HepG2 (cell line): ENCODE measurements around the gene F12. TPM values are rescaled to one million over a fixed set of nuclear protein-coding genes. Genes with fewer than 3 reads are reported as not detected.

ENCODE experiments used
- ATAC-seq: fragments of 200-7000 bp; cut with Tn5 transposase; 3 replicates; pipeline ENCODE4 v1.9.1; 2020; ENCODE audit warnings: mild to moderate bottlenecking, moderate library complexity
- BruUV-seq: library from RNA; stranded (reverse); fragments of 400-500 nt; replicated peaks from 2 replicates; lab custom pipeline; 2021; lab: Mats Ljungman, UMichigan
- CTCF ChIA-PET: fragments of 300-600 bp; formaldehyde crosslinking; extraction: SDS; loops from one replicate; lab custom pipeline; 2021; ENCODE audit warnings: low total read pairs, inconsistent platforms, low intra/inter-chr PET ratio; lab: Yijun Ruan, JAX
- POLR2A ChIA-PET: fragments of 350-600 bp; sonication (Branson Sonifier 250); formaldehyde crosslinking; loops from one replicate; lab custom pipeline; 2020; ENCODE audit warnings: antibody characterized with exemption, inconsistent platforms; lab: Yijun Ruan, JAX
- DNase-seq: peaks from one replicate; pipeline ENCODE4 v3.0.0-alpha.2; 2015; ENCODE audit warnings: low spot score
- FAIRE-seq: peaks from 3 replicates; lab custom pipeline; 2011; peaks lifted over from hg19 to GRCh38; lab: Jason Lieb, UNC
- H2AFZ ChIP-seq: one replicate; pipeline ENCODE4 v1.6.1; 2011; ENCODE audit warnings: low read length, inconsistent platforms
- H3K27ac ChIP-seq: fragments of 300-600 bp; 3 replicates; pipeline ENCODE4 v1.8.0; 2011; ENCODE audit warnings: mixed run types, mild to moderate bottlenecking, mixed read lengths, low read length, inconsistent platforms; ENCODE audit not compliant: insufficient read depth; ENCODE audit errors: extremely low read length
- H3K27me3 ChIP-seq, 2 experiments: fragments of 200-600 bp in 1 of 2; 2 replicates in 1 of 2; 3 replicates in 1 of 2; pipeline versions ENCODE4 v1.6.0 to v1.8.0; 2011; ENCODE audit warnings: low read length in 2 of 2, mild to moderate bottlenecking in 2 of 2, moderate library complexity in 2 of 2, inconsistent platforms in 1 of 2; ENCODE audit not compliant: insufficient read depth in 2 of 2, control insufficient read depth in 1 of 2
- H3K36me3 ChIP-seq, 2 experiments: fragments of 200-600 bp in 1 of 2; replicated peaks in 1 of 2; 2 replicates in 1 of 2; 3 replicates in 1 of 2; pipeline versions ENCODE4 v1.5.1 to v1.8.0; 2011; ENCODE audit warnings: low read length in 2 of 2, inconsistent platforms in 1 of 2; ENCODE audit not compliant: insufficient read depth in 2 of 2, control insufficient read depth in 1 of 2
- H3K4me1 ChIP-seq: 2 replicates; pipeline ENCODE4 v1.5.1; 2012; ENCODE audit warnings: low read length, inconsistent platforms; ENCODE audit not compliant: insufficient read depth
- H3K4me2 ChIP-seq: 2 replicates; pipeline ENCODE4 v1.6.0; 2011; ENCODE audit warnings: low read depth, low read length, inconsistent platforms
- H3K4me3 ChIP-seq, 3 experiments: fragments of 200-600 bp in 1 of 3; sonication (generic), shearing (Covaris generic) in 1 of 3; replicated peaks in 1 of 3; 2 replicates each; pipeline ENCODE4 v1.5.1; 2011 to 2016; ENCODE audit warnings: low read length in 3 of 3, inconsistent platforms in 2 of 3, low read depth in 2 of 3, mild to moderate bottlenecking in 2 of 3, control low read depth in 1 of 3, mixed read lengths in 1 of 3; ENCODE audit not compliant: insufficient read depth in 1 of 3
- H3K79me2 ChIP-seq: one replicate; pipeline ENCODE4 v1.6.1; 2011; ENCODE audit warnings: low read length, inconsistent platforms; ENCODE audit not compliant: insufficient read depth
- H3K9ac ChIP-seq: 2 replicates; pipeline ENCODE4 v1.6.0; 2011; ENCODE audit warnings: mild to moderate bottlenecking, low read depth, low read length, inconsistent platforms; ENCODE audit not compliant: insufficient read depth
- H3K9me3 ChIP-seq: 2 replicates; pipeline ENCODE4 v1.5.1; 2012; ENCODE audit warnings: mild to moderate bottlenecking, low read length
- H4K20me1 ChIP-seq: 2 replicates; pipeline ENCODE4 v1.6.0; 2011; ENCODE audit warnings: inconsistent platforms, mild to moderate bottlenecking, low read length, moderate library complexity; ENCODE audit not compliant: insufficient read depth
- HNRNPK ChIP-seq: fragments of 200-400 bp; formaldehyde crosslinking; IDR thresholded peaks from 2 replicates; pipeline ENCODE4 v1.6.1; 2018; ENCODE audit warnings: low read length, low read depth, moderate library complexity, mild to moderate bottlenecking; ENCODE audit not compliant: poor library complexity, severe bottlenecking
- KDM5B ChIP-seq: sonication (generic); formaldehyde crosslinking; IDR thresholded peaks from 2 replicates; pipeline ENCODE4 v1.4.0; 2020; ENCODE audit warnings: missing genetic modification reagents, mild to moderate bottlenecking, borderline replicate concordance
- KLF13 ChIP-seq: sonication (generic); formaldehyde crosslinking; IDR thresholded peaks from 2 replicates; pipeline ENCODE4 v1.4.0; 2020; ENCODE audit warnings: mild to moderate bottlenecking, missing genetic modification reagents
- NFKBIZ ChIP-seq: IDR thresholded peaks from 2 replicates; pipeline ENCODE4 v1.6.1; 2018; ENCODE audit warnings: missing genetic modification reagents, missing compliant biosample characterization
- NR3C1 ChIP-seq: sonication (generic); formaldehyde crosslinking; IDR thresholded peaks from 2 replicates; pipeline ENCODE4 v1.4.0; 2020; ENCODE audit warnings: missing genetic modification reagents
- RNF2 ChIP-seq: fragments of 450-650 bp; conservative IDR thresholded peaks from 2 replicates; pipeline ENCODE4 v1.6.1; 2016; ENCODE audit warnings: low read depth
- SMC3 ChIP-seq: IDR thresholded peaks from 2 replicates; pipeline ENCODE4 v1.6.1; 2011; ENCODE audit warnings: low read length, improper control_type of control experiment
- THAP11 ChIP-seq: IDR thresholded peaks from 2 replicates; pipeline ENCODE4 v1.6.1; 2016; ENCODE audit warnings: missing biosample characterization, missing genetic modification reagents
- XRCC5 ChIP-seq: fragments of 200-400 bp; formaldehyde crosslinking; optimal IDR thresholded peaks from 2 replicates; pipeline ENCODE3; 2017; ENCODE audit warnings: mild to moderate bottlenecking, low read length
- ZNF263 ChIP-seq: sonication (generic); formaldehyde crosslinking; IDR thresholded peaks from 2 replicates; pipeline ENCODE4 v1.4.0; 2020; ENCODE audit warnings: missing genetic modification reagents
- ZNF629 ChIP-seq: sonication (generic); formaldehyde crosslinking; conservative IDR thresholded peaks from 2 replicates; pipeline ENCODE4 v1.5.0; 2020; ENCODE audit warnings: missing genetic modification reagents
- WGBS: methylation state at CpG from one replicate; pipeline ENCODE4 v1.1.6; 2017; ENCODE audit warnings: low lambda C conversion rate; 5-methylcytosine and 5-hydroxymethylcytosine counted together
- in situ Hi-C: cut with HindIII; loops from 2 replicates; pipeline ENCODE4 v1.10.0; 2017; ENCODE audit warnings: low pct_unique_long_range_greater_than_20kb; ENCODE audit not compliant: extremely low pct_ligation_motif_present
- intact Hi-C: fragments of 100-400 bp; cut with micrococcal nuclease; formaldehyde crosslinking; loops from one replicate; pipeline ENCODE4 v1.10.0; 2022; ENCODE audit not compliant: unreplicated experiment
- polyA plus RNA-seq, 8 experiments: library from polyadenylated mRNA; depleted of rRNA in 3 of 8; stranded (reverse) in 7 of 8; unstranded in 1 of 8; fragments of >200 nt; fragmentation: Illumina TruSeq in 4 of 8; extraction: Trizol in 4 of 8; gene quantifications; 2 replicates each; pipeline versions ENCODE4 v1.2.1 to v1.2.3, GENCODE V29; 2011 to 2016; ENCODE audit warnings: low read depth in 4 of 8, missing spikeins in 1 of 8, mixed read lengths in 1 of 8; ENCODE audit not compliant: insufficient read depth in 1 of 8
- total RNA-seq, 5 experiments: library from RNA; depleted of rRNA; stranded (reverse); fragments of >200 nt; fragmentation: Illumina TruSeq; extraction: Trizol; gene quantifications; 2 replicates each; pipeline ENCODE4 v1.2.3, GENCODE V29; 2016; ENCODE audit warnings: low read depth in 1 of 5
- TF ChIP-seq, protein P1 (sequence below): sonication (generic); formaldehyde crosslinking; IDR thresholded peaks from 2 replicates; pipeline ENCODE4 v1.4.0; 2020; ENCODE audit warnings: mild to moderate bottlenecking, missing genetic modification reagents
- TF ChIP-seq, protein P2 (sequence below): conservative IDR thresholded peaks from 2 replicates; pipeline ENCODE4 v1.6.1; 2018; ENCODE audit warnings: missing genetic modification reagents
- TF ChIP-seq, protein P3 (sequence below): sonication (generic); formaldehyde crosslinking; IDR thresholded peaks from 2 replicates; pipeline ENCODE4 v1.8.1; 2023; ENCODE audit warnings: mild to moderate bottlenecking, missing genetic modification reagents
- TF ChIP-seq, protein P4 (sequence below): sonication (generic); formaldehyde crosslinking; IDR thresholded peaks from 2 replicates; pipeline ENCODE4 v1.4.0; 2020; ENCODE audit warnings: mild to moderate bottlenecking, missing genetic modification reagents, borderline replicate concordance

F12 gene
- total and polyA plus RNA-seq, 2 of the 13 experiments (the other 11 are each of a cell fraction or from before 2014, with no cell fraction given), result 2.5 to 3.0 TPM

DNA sequence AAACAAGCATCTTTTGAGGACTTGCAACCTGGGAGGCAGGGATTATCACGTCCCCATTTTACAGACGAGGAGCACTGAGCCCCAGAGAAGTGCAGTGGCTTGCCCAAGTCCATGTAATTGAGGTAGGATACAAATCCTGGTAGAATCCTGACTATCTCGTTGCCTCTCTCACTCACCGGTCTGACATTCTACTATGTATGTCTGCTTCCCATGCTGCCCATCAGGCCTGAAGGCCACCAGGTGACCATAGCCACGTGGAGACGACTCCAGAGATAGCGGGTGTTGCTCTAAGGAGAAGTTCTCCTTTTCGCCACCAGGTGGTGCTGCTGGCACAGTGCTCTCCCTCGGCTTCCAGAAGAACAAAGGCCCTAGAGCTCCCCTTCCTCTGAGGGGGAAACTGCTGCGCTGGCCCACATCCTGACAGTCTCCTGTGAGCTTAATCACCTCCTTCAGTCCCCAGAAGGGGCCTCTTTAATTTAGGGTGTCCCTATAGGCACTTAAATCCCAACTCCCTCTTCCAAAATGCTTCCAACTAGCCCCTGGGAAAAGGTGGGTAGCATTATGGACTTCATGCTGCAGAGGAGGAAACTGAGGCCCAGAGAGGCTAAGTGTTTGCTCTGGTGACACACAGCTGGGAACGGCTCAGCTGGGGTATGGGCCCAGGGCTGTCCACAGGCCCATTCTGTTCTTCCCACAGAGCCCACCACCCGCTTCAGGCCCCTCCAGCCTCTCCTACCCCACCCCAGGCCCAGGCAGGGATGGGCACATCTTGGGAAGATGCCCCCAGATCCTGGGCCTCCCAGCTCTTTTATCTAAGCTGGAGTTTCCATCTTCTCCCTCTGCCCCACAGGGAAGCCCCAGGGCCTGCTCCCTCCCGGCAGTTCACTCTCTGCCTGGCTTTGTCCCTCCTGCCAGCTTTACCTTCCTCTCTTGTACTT, 18.7 kb downstream of the F12 start (continued):
- TF ChIP-seq RNF2 (0 out of 2 replicates have a peak, but pooled peaks have one; percentile 37), THAP11 (CRISPR knock-in tag) (no peak), ZNF629 (peak; percentile 95)

DNA sequence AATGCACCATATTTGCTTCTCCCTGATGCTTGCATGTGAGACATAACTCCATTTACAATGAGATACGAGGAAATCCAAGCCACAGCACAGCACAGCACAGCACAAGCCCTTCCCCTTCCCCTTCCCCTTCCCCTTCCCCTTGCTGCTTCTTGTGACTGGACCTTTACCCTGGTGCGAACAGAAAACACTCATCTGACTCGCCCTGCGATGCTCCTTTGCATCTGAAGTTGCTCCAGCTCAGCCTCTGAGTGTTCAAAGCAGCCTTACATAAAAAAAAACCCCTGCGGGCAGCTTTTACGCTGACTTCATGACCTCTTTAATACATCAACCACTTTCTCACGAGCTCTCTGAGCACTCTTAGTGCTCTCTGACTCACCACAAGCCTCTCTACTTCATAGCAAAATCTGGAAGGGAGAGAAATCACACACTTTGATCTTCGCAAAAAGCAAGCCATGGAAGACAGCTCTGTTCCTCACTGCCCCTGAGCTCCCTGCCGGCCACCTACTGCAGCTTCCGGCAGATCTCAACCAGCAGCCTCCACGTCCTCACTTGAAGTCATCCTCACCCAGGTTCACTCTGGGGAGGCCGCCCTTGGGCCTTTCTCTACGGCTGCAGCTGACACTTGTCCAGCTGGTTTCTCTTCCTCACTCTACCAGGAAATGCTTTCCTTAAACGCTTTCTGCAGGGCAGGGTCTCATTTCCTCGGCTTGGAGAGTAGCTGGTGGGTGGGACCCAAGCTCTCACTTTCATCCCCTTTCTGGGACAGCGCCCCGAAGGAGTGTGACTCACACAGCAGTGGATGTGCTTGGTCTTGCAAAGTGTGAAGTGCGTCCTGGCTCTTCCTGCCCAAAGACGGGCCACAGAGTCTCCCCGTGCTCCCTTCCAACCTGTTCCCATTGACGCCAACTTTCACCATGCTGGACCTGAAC, 19.9 kb downstream of the F12 start:
- peaks cover 8 to 48% of the 10 kb centered on the region in 2 experiments; a peak in 4 of 5 replicates for H3K27me3 ChIP-seq
- FAIRE-seq, result no peak
- peak overlapping the region; percentile 28 for H2AFZ ChIP-seq
- ChIA-PET POLR2A (interaction anchor here (0.7 to 7.3 kb wide), 11 partner anchors 9 to 302 kb away, joined by 3 to 79 read pairs (median 4); partner anchors contain the start of genes FGFR4, GRK6 and PDLIM7), CTCF (interaction anchor here (0.9 to 3.7 kb wide), 5 partner anchors 19 to 111 kb away, joined by 3 to 54 read pairs (median 10); no protein-coding TSS in a partner anchor)
- H3K4me2 ChIP-seq, result peak overlapping the region; percentile 67
- peak overlapping the region in 1 of 3 experiments; percentile 7; a peak in 1 of 6 replicates for H3K4me3 ChIP-seq
- DNase-seq, result peak; percentile 21
- ATAC-seq, result peak; percentile 54
- in situ Hi-C loops (loop anchor here (5.0 kb wide), 1 partner anchor 68 kb away; no protein-coding TSS in a partner anchor), intact Hi-C loops (loop anchor here (1.0 to 2.0 kb wide), 3 partner anchors 65 to 111 kb away; no protein-coding TSS in a partner anchor)
- 12% methylated on average over 14 of the region's 21 CpGs for WGBS
- H3K27ac ChIP-seq, result no peak overlapping the region
- H3K79me2 ChIP-seq, result no peaks in the 10 kb centered on the region
- no peaks in the 10 kb centered on the region for H3K36me3 ChIP-seq
- H3K9me3 ChIP-seq, result no peaks in the 10 kb centered on the region
- H3K9ac ChIP-seq, result peak overlapping the region; percentile 26; the same call in 1 of the 2 replicates
- no peaks in the 10 kb centered on the region for H4K20me1 ChIP-seq
- BruUV-seq, result no TSS peak
- peaks cover 38% of the 10 kb centered on the region for H3K4me1 ChIP-seq
- TF ChIP-seq NFKBIZ (CRISPR knock-in tag), result no peak
- TF ChIP-seq XRCC5, result no peak
- TF ChIP-seq, protein P1, sequence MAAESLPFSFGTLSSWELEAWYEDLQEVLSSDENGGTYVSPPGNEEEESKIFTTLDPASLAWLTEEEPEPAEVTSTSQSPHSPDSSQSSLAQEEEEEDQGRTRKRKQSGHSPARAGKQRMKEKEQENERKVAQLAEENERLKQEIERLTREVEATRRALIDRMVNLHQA (CRISPR knock-in tag), result no peak
- no peak for TF ChIP-seq KDM5B (CRISPR knock-in tag)
- TF ChIP-seq ZNF263 (CRISPR knock-in tag), result peak; percentile 60; the same call in 1 of the 2 replicates
- peak; percentile 21 for TF ChIP-seq HNRNPK
- TF ChIP-seq NR3C1 (CRISPR knock-in tag), result no peak
- no peak for TF ChIP-seq SMC3
- TF ChIP-seq KLF13 (CRISPR knock-in tag), result no peak
- TF ChIP-seq, protein P2, sequence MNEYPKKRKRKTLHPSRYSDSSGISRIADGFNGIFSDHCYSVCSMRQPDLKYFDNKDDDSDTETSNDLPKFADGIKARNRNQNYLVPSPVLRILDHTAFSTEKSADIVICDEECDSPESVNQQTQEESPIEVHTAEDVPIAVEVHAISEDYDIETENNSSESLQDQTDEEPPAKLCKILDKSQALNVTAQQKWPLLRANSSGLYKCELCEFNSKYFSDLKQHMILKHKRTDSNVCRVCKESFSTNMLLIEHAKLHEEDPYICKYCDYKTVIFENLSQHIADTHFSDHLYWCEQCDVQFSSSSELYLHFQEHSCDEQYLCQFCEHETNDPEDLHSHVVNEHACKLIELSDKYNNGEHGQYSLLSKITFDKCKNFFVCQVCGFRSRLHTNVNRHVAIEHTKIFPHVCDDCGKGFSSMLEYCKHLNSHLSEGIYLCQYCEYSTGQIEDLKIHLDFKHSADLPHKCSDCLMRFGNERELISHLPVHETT (CRISPR knock-in tag), result no peak
- TF ChIP-seq, protein P3, sequence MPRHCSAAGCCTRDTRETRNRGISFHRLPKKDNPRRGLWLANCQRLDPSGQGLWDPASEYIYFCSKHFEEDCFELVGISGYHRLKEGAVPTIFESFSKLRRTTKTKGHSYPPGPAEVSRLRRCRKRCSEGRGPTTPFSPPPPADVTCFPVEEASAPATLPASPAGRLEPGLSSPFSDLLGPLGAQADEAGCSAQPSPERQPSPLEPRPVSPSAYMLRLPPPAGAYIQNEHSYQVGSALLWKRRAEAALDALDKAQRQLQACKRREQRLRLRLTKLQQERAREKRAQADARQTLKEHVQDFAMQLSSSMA (CRISPR knock-in tag), result no peak
- TF ChIP-seq, protein P4, sequence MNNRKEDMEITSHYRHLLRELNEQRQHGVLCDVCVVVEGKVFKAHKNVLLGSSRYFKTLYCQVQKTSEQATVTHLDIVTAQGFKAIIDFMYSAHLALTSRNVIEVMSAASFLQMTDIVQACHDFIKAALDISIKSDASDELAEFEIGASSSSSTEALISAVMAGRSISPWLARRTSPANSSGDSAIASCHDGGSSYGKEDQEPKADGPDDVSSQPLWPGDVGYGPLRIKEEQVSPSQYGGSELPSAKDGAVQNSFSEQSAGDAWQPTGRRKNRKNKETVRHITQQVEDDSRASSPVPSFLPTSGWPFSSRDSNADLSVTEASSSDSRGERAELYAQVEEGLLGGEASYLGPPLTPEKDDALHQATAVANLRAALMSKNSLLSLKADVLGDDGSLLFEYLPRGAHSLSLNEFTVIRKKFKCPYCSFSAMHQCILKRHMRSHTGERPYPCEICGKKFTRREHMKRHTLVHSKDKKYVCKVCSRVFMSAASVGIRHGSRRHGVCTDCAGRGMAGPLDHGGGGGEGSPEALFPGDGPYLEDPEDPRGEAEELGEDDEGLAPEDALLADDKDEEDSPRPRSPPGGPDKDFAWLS (CRISPR knock-in tag), result no peak
- 0 out of 2 replicates have a peak, but pooled peaks have one; percentile 19 for TF ChIP-seq THAP11 (CRISPR knock-in tag)
